Mesenchymal stem cell (in vitro differentiated cells and primary cell): ENCODE data around the gene KRT79.
"Not testable (repeated sequence)": the region's sequence is repeated elsewhere in the genome, so short reads cannot be mapped to it uniquely, and the experiment has no call there.

Source experiments
- DNase-seq: peaks from one replicate; pipeline ENCODE4 v3.0.0-alpha.2; 2013
- H2AFZ ChIP-seq: one replicate; pipeline ENCODE4 v1.6.1; 2013; ENCODE audit warnings: low read depth, mild to moderate bottlenecking, control low read depth, inconsistent platforms, low read length, moderate library complexity
- H2AK5ac ChIP-seq: 2 replicates; pipeline ENCODE4 v1.6.1; 2013; ENCODE audit warnings: low read length, moderate library complexity, mild to moderate bottlenecking, inconsistent platforms; ENCODE audit not compliant: severe bottlenecking
- H2BK120ac ChIP-seq: one replicate; pipeline ENCODE4 v1.6.1; 2013; ENCODE audit warnings: low read depth, mild to moderate bottlenecking, inconsistent platforms, low read length, moderate library complexity
- H2BK12ac ChIP-seq, 2 experiments: one replicate each; pipeline ENCODE4 v1.6.1; 2013; ENCODE audit warnings: inconsistent platforms in 2 of 2, low read length in 2 of 2, mild to moderate bottlenecking in 2 of 2, moderate library complexity in 2 of 2, control low read depth in 1 of 2
- H2BK15ac ChIP-seq: one replicate; pipeline ENCODE4 v1.6.1; 2013; ENCODE audit warnings: mild to moderate bottlenecking, low read depth, inconsistent platforms; ENCODE audit not compliant: poor library complexity, severe bottlenecking
- H2BK5ac ChIP-seq: 2 replicates; pipeline ENCODE4 v1.6.1; 2013; ENCODE audit warnings: low read depth, mild to moderate bottlenecking, low read length, control low read depth, inconsistent platforms; ENCODE audit not compliant: poor library complexity, severe bottlenecking
- H3K14ac ChIP-seq, 2 experiments: one replicate each; pipeline ENCODE4 v1.6.1; 2013; ENCODE audit warnings: inconsistent platforms in 2 of 2, low read length in 2 of 2, control low read depth in 1 of 2, mild to moderate bottlenecking in 1 of 2, moderate library complexity in 1 of 2
- H3K18ac ChIP-seq, 2 experiments: one replicate each; pipeline ENCODE4 v1.6.1; 2013; ENCODE audit warnings: inconsistent platforms in 2 of 2, low read length in 2 of 2, control low read depth in 1 of 2, low read depth in 1 of 2, mild to moderate bottlenecking in 1 of 2
- H3K23ac ChIP-seq, 2 experiments: one replicate each; pipeline ENCODE4 v1.6.1; 2013; ENCODE audit warnings: inconsistent platforms in 2 of 2, low read length in 2 of 2, mild to moderate bottlenecking in 2 of 2, moderate library complexity in 2 of 2, control low read depth in 1 of 2
- H3K27ac ChIP-seq: 2 replicates; pipeline ENCODE4 v1.5.1; 2013; ENCODE audit warnings: mild to moderate bottlenecking, moderate library complexity, low read length, control low read depth, inconsistent platforms; ENCODE audit not compliant: poor library complexity, severe bottlenecking
- H3K27me3 ChIP-seq, 2 experiments: 2 replicates each; pipeline versions ENCODE4 v1.6.1 to v1.7.0; 2013; ENCODE audit warnings: low read length in 2 of 2, mild to moderate bottlenecking in 2 of 2, moderate library complexity in 2 of 2, control low read depth in 1 of 2, inconsistent platforms in 1 of 2; ENCODE audit not compliant: control insufficient read depth in 1 of 2, insufficient read depth in 1 of 2
- H3K36me3 ChIP-seq, 2 experiments: 2 replicates each; pipeline versions ENCODE4 v1.6.1 to v1.7.0; 2013; ENCODE audit warnings: low read length in 2 of 2, control low read depth in 1 of 2, inconsistent platforms in 1 of 2, low read depth in 1 of 2, mild to moderate bottlenecking in 1 of 2; ENCODE audit not compliant: insufficient read depth in 2 of 2, control insufficient read depth in 1 of 2
- H3K4ac ChIP-seq, 2 experiments: one replicate each; pipeline ENCODE4 v1.6.1; 2013; ENCODE audit warnings: inconsistent platforms in 2 of 2, low read length in 2 of 2, mild to moderate bottlenecking in 2 of 2, moderate library complexity in 2 of 2, control low read depth in 1 of 2, low read depth in 1 of 2
- H3K4me1 ChIP-seq: 2 replicates; pipeline ENCODE4 v1.6.1; 2013; ENCODE audit warnings: low read depth, low read length, control low read depth; ENCODE audit not compliant: control insufficient read depth, insufficient read depth
- H3K4me2 ChIP-seq: 2 replicates; pipeline ENCODE4 v1.6.1; 2013; ENCODE audit warnings: low read length, mild to moderate bottlenecking, inconsistent platforms; ENCODE audit not compliant: poor library complexity, severe bottlenecking
- H3K4me3 ChIP-seq, 2 experiments: 2 replicates each; pipeline versions ENCODE4 v1.5.1 to v1.7.0; 2013; ENCODE audit warnings: low read length in 2 of 2, mild to moderate bottlenecking in 2 of 2, control low read depth in 1 of 2, low read depth in 1 of 2; ENCODE audit not compliant: insufficient read depth in 1 of 2
- H3K79me1 ChIP-seq: replicated peaks from 2 replicates; pipeline ENCODE4 v1.6.1; 2013; ENCODE audit warnings: mild to moderate bottlenecking, control low read depth, low read length, inconsistent platforms; ENCODE audit not compliant: poor library complexity, severe bottlenecking
- H3K9ac ChIP-seq: 2 replicates; pipeline ENCODE4 v1.7.0; 2013; ENCODE audit warnings: mild to moderate bottlenecking, low read length, moderate library complexity
- H3K9me3 ChIP-seq: 2 replicates; pipeline ENCODE4 v1.7.0; 2013; ENCODE audit warnings: mild to moderate bottlenecking, low read length; ENCODE audit not compliant: control insufficient read depth
- H4K8ac ChIP-seq: one replicate; pipeline ENCODE4 v1.6.1; 2013; ENCODE audit warnings: inconsistent platforms, mild to moderate bottlenecking, low read length, moderate library complexity
- H4K91ac ChIP-seq: one replicate; pipeline ENCODE4 v1.6.1; 2013; ENCODE audit warnings: mild to moderate bottlenecking, low read length, inconsistent platforms
- WGBS: methylation state at CpG from one replicate; pipeline ENCODE4 v1.1.7; 2013; ENCODE audit warnings: mixed read lengths; 5-methylcytosine and 5-hydroxymethylcytosine counted together

KRT79 gene

GRCh38 chr12:52856077-52856476, 22.0 kb upstream of the KRT79 start:
- not testable (repeated sequence) for H2BK15ac ChIP-seq, H4K8ac ChIP-seq, H3K79me1 ChIP-seq, H2AK5ac ChIP-seq, H3K36me3 ChIP-seq, H3K4me2 ChIP-seq, H3K4me1 ChIP-seq, DNase-seq, H3K18ac ChIP-seq, H2BK12ac ChIP-seq, H3K23ac ChIP-seq, H3K4ac ChIP-seq, H3K9me3 ChIP-seq, H2AFZ ChIP-seq, H3K9ac ChIP-seq, H2BK5ac ChIP-seq, H4K91ac ChIP-seq, H3K4me3 ChIP-seq, H3K14ac ChIP-seq, H2BK120ac ChIP-seq, H3K27ac ChIP-seq
- WGBS: 86% methylated on average over 1 of the region's 2 CpGs
- peaks cover 27 to 37% of the 10 kb centered on the region in 2 experiments for H3K27me3 ChIP-seq

- no peak overlapping the region for H2AK5ac ChIP-seq
- no peak for DNase-seq
- H3K14ac ChIP-seq: no peak overlapping the region
- no peak overlapping the region for H2BK5ac ChIP-seq
- H2AFZ ChIP-seq: no peak overlapping the region
- peaks cover 2% of the 10 kb centered on the region for H3K4me1 ChIP-seq
- H3K9me3 ChIP-seq: no peaks in the 10 kb centered on the region
- H3K4ac ChIP-seq: no peak overlapping the region
- H4K8ac ChIP-seq: no peak overlapping the region
- no peaks in the 10 kb centered on the region for H3K79me1 ChIP-seq
- H3K9ac ChIP-seq: no peak overlapping the region
- H3K36me3 ChIP-seq: no peaks in the 10 kb centered on the region
- no peak overlapping the region for H4K91ac ChIP-seq
- H3K23ac ChIP-seq: no peak overlapping the region
- no peak overlapping the region for H3K27ac ChIP-seq
- H3K4me3 ChIP-seq: no peak overlapping the region
- H3K18ac ChIP-seq: no peak overlapping the region
- no peak overlapping the region for H2BK15ac ChIP-seq
- H2BK120ac ChIP-seq: no peak overlapping the region
- peaks cover 39 to 63% of the 10 kb centered on the region in 2 experiments for H3K27me3 ChIP-seq
- H2BK12ac ChIP-seq: no peak overlapping the region
- no peak overlapping the region for H3K4me2 ChIP-seq
Measured at GRCh38 chr12:52851787-52852186, 17.7 kb upstream of the KRT79 start.

GRCh38 chr12:52850681-52851080, 16.6 kb upstream of the KRT79 start:
- no peak overlapping the region for H2AFZ ChIP-seq
- no peak overlapping the region for H2BK12ac ChIP-seq

GRCh38 chr12:52849511-52849910, 15.4 kb upstream of the KRT79 start:
- Histone ChIP-seq H4K8ac (no peak overlapping the region), H3K27me3 (peaks cover 46 to 72% of the 10 kb centered on the region in 2 experiments), H3K27ac (no peak overlapping the region), H3K14ac (no peak overlapping the region), H2BK120ac (no peak overlapping the region), H3K9ac (no peak overlapping the region), H4K91ac (no peak overlapping the region), H3K36me3 (no peaks in the 10 kb centered on the region), H3K4me1 (peaks cover 2% of the 10 kb centered on the region), H3K4ac (no peak overlapping the region), H2AK5ac (no peak overlapping the region), H3K18ac (no peak overlapping the region), H2AFZ (no peak overlapping the region), H3K23ac (no peak overlapping the region), H3K9me3 (no peaks in the 10 kb centered on the region), H2BK5ac (no peak overlapping the region), H3K79me1 (no peaks in the 10 kb centered on the region), H2BK15ac (no peak overlapping the region), H3K4me2 (no peak overlapping the region), H3K4me3 (no peak overlapping the region), H2BK12ac (no peak overlapping the region)
- DNase-seq: no peak
- 96% methylated on average over 5 of the region's 6 CpGs for WGBS

More at GRCh38 chr12:52850681-52851080, 16.6 kb upstream of the KRT79 start:
- H2BK15ac ChIP-seq: no peak overlapping the region
- H4K8ac ChIP-seq: no peak overlapping the region
- no peak for DNase-seq
- H3K18ac ChIP-seq: no peak overlapping the region
- no peak overlapping the region for H2BK5ac ChIP-seq
- H4K91ac ChIP-seq: no peak overlapping the region
- H3K4me2 ChIP-seq: no peak overlapping the region
- H3K79me1 ChIP-seq: no peaks in the 10 kb centered on the region
- H2AK5ac ChIP-seq: no peak overlapping the region
- 88% methylated on average over 5 of the region's 5 CpGs for WGBS
- no peak overlapping the region for H3K4me3 ChIP-seq
- H3K4ac ChIP-seq: no peak overlapping the region
- peak overlapping the region in 1 of 2 experiments; percentile 71 for H3K23ac ChIP-seq
- no peaks in the 10 kb centered on the region for H3K36me3 ChIP-seq
- H3K9me3 ChIP-seq: no peaks in the 10 kb centered on the region
- no peak overlapping the region for H2BK120ac ChIP-seq
- peaks cover 2% of the 10 kb centered on the region for H3K4me1 ChIP-seq
- H3K27me3 ChIP-seq: peaks cover 46 to 70% of the 10 kb centered on the region in 2 experiments
- H3K9ac ChIP-seq: no peak overlapping the region
- H3K14ac ChIP-seq: no peak overlapping the region
- no peak overlapping the region for H3K27ac ChIP-seq
